GM19468 (cell line): Measurements from ENCODE around the gene ADORA2A.
A peak's percentile ranks its signal among the peaks of the same experiment; 100 is the strongest.

ENCODE experiments used
- ATAC-seq: cut with Tn5 transposase; IDR thresholded peaks from one replicate; pipeline ENCODE4 v1.9.1; 2021; ENCODE audit warnings: mild to moderate bottlenecking, moderate library complexity, moderate number of reproducible peaks; ENCODE audit not compliant: unreplicated experiment; ENCODE audit errors: extremely low read depth

ADORA2A gene

GRCh38 chr22:24430431-24431308, 3.3 kb downstream of the ADORA2A start:
- ATAC-seq, result no peak

DNA sequence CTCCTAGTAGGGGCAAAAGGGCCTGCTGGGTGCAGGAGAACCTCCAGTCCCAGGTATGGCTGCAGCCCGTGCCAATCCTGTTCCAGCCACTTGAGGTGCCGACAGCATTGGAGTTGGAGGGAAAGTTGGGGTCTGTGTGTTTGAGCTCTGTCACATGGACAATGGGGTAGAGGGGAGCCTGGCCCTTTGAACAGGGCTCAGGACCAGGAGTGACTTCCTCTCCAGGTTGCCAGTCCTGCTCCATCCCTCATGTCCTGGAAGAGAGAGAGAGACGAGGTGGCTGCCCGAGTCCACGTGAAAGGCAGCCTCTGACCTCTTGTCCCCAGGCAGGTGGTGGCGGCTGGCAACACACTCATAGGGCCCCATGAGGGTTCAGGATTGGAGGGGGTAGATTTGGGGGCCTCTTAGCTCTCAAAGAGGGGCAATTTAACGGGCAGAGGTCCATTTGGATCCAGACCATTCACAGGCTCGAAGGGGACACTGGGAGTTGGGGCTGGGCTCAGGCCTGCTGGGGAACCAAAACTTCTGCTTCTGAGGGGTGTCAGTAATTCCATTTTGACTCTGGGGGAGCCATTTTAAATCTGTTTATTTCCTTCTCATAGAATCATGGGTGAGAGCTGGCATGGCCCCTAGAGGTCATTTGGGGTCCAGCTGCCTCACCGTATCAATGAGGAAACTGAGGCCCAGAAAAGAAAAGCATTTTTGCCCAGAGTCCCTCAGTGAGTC, 4.1 kb downstream of the ADORA2A start:
- ATAC-seq, result no peak

DNA sequence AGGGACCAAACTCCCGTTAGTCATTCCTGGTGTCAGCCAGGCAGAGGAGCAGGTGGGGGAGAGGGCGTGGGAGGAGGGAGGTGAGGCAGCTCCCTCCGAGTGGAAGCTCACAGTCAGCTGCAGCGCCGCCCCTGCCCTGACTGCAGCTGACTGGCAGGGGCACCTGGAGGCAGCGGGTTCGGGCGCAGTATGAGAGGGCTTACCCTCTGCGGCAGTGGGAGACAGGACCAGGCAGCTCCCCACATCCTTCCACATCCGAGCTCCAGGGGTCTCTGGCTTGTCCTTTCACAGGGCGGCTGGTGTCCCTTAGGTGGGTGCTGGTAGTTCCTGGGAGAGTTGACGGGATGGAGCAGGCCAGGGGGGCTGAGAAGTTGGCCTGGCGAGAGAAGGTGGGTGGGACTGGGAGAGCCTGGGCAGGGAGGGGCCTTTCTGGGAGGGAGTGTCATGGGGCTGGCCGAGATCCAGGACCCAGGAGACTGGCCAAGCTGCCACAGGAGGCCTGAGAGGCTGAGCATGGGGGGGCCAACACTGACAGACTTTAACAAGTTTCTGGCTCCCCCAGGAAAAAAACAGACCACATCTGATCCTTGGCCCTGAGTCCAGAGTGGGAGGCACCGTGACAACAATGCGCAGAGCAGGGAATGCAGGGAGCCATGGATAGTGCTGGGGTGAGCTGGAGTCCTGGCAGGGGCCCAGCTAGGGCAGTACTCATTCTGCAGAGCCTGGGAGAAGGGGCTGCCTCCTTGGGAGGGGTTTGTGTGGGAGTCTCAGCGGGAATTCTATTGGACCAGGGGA, 4.9 kb downstream of the ADORA2A start:
- no peak for ATAC-seq

DNA sequence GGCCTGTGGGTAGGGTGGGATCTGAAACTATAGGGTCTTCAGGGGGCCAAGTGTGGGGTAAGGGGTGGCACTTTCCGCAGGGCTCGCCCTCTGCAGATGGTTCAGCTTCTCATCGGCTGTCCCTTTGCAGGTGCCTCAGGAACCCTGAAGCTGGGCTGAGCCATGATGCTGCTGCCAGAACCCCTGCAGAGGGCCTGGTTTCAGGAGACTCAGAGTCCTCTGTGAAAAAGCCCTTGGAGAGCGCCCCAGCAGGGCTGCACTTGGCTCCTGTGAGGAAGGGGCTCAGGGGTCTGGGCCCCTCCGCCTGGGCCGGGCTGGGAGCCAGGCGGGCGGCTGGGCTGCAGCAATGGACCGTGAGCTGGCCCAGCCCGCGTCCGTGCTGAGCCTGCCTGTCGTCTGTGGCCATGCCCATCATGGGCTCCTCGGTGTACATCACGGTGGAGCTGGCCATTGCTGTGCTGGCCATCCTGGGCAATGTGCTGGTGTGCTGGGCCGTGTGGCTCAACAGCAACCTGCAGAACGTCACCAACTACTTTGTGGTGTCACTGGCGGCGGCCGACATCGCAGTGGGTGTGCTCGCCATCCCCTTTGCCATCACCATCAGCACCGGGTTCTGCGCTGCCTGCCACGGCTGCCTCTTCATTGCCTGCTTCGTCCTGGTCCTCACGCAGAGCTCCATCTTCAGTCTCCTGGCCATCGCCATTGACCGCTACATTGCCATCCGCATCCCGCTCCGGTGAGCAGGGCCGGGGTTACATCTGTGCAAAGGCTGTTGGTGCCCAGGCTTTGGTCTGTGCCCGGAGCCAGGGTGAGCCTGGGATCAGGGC, 5.8 kb downstream of the ADORA2A start:
- no peak for ATAC-seq

DNA sequence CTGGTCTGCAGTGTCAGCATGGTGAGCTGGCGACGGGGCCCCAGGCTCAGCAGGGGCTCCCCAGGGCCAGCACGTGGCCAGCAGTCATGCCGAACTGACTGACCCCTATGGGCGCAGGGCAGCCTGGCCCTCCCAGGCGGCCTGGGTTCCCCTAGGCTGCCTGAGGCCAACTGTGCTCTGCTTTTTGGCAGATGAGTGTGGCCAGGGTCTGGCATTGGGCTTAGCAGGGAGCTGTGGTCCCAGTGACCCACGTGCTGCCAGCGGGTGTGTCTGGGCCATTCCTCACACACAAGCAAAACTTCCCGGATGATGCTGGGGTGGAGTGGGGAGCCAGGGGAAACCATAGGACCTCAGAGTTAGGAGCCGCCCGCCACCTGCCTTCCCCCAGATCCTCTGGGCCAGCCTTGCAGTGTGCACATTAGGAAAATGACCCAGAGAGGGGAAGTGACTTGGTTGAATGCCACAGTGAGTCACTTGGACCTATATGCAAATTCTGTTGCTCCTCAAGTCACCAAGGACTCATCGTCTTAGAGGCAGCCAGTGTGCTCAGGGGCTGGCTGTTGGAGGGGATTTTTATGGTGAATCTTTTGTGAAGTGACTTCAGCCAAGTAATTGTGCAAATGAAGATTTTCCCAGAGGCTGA, 6.5 kb downstream of the ADORA2A start:
- peak; percentile 51 for ATAC-seq

DNA sequence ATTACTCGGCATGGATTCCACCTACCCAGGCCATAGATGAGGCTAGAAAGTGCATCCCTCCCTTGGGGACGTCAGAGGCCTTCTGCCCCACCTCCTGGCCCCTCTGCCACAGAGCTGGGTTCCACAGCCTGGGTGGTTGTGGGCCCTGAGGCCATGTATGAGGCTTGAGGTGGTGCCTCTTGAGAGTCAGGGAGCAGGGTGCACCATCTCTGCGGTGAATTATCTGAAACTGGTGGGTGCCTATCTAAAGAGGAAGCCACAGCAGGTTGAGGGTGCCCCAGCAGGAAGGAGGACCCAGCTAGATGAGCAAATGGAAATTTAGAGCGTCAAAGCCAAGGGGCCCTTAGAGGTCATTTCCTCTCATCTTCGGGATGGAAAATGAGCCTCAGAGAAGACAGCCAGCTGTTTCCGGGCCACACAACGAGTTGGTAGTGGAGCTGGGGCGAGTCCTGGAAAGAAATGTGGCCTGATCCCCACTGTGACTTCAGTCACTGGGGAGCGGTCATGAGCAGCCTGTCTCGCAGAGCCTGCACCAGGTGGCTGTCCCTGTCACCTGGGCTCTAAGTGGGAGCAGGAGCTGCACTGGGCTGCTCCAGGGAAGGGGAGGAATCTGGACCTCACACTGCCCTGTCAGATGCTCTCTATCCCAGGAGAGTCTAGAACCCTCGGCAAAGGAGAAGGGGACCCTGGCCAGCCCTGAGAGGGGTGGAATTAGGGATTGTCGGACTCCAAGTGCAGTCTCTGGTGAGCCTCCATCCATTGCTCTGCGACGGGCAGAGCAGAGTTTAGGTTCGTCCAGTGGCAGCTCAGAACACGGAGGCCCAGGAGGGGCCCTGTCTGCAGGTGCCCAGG, 7.3 kb downstream of the ADORA2A start:
- ATAC-seq, result peak; percentile 26

- no peak for ATAC-seq
Measured at GRCh38 chr22:24435323-24435645, 7.9 kb downstream of the ADORA2A start.

DNA sequence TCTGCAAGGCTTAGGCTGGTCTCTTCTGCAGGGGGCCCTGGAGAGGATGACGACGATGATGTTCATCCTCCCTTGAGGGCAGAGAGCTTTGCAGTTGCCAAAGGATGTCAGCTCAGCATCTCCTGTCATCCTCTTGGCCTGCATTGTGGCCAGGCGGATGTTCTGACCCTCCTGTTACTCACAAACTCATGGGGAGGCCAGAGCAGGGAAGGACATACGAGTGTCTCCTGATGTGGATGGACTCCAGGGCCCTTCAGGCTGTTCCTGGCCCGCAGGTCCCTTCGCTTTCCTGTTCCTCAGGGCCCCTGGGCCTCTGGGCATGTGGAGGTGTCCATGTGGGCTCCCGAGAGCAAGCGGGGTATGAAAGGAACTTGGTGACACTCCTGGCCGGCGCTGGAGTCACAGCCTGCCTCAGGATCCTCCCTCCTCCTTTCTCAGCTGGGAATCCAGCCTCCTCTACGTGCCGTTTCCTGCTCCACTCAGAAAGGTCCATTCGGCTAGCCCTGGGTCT, 8.5 kb downstream of the ADORA2A start:
- ATAC-seq, result no peak

- ATAC-seq, result no peak
Measured at GRCh38 chr22:24436553-24436952, 9.2 kb downstream of the ADORA2A start.

DNA sequence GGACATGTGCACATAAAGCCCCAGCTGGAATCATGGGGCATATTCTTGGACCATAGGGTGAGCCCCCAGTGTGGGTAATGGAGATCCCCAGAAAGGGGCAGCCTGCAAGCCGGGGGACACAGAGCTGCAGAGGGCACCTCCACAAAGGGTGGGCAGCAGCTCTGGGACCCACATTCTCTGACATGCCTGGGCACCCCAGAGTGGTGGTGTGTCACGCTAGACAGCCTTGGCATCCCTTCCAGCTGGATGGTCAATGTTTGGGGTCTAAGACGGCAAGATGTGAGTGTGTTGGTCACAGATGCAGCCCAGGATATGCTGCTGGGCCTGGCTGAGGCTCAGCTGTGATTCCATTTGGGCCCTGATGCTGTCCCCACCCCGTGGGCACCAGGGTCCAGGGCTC, 9.7 kb downstream of the ADORA2A start:
- ATAC-seq, result no peak

DNA sequence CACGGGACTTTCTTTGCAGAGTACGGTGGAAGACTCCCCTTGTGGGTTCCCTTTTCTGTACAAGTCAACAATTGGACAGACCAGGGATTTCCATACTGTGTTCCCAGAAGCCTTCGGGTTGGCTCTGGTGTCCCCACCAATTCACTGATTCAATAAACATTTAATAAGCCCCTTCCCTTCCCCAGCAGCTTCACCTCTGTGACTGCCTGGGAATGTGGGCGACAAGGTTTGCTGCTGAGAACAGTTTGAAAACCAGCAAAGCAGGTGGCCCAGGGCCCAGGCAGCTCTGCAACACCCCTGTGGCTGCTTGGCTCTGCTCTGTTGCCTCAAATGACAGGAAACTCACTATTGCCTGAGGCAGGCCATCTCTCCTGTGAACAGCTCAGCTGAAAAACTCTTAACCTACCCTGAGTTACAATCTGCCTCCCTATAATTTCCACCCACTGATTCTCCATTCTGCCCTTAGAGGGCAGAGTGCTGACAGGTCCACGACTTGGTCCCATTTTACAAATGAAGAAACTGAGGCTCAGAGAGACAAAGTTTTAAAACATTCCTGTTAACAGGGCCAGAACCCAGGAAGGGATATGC, 10.4 kb downstream of the ADORA2A start:
- ATAC-seq, result no peak

DNA sequence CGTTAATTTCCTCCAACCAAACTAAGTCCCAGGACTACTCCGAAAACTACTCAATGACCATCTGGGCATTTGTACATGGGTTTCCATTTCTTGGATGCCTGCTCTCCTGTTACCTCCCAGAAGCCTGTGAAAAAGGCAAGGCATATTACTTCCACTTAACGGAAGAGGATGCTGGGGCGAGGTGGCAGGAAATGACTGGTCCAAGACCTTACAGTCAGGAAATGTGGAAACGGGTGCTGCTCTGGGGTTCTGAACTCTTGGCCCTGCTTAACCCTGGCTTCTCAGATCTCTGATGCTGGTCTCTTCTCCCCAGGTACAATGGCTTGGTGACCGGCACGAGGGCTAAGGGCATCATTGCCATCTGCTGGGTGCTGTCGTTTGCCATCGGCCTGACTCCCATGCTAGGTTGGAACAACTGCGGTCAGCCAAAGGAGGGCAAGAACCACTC, 12.9 kb downstream of the ADORA2A start:
- no peak for ATAC-seq

- ATAC-seq, result no peak
Measured at GRCh38 chr22:24440718-24441405, 13.5 kb downstream of the ADORA2A start.

- ATAC-seq, result no peak
Measured at GRCh38 chr22:24441406-24442351, 14.3 kb downstream of the ADORA2A start.

- no peak for ATAC-seq
Measured at GRCh38 chr22:24442352-24442744, 14.9 kb downstream of the ADORA2A start.

GRCh38 chr22:24443668-24444067, 16.3 kb downstream of the ADORA2A start:
- ATAC-seq, result no peak
